OCI-LY7 (cell line): ENCODE results near the gene FANCC. TPM values are rescaled to one million over a fixed set of nuclear protein-coding genes. Genes with fewer than 3 reads are reported as not detected.

ENCODE experiments used
- BruUV-seq: library from RNA; stranded (reverse); fragments of 400-500 nt; replicated peaks from 2 replicates; lab custom pipeline; 2021; lab: Mats Ljungman, UMichigan
- CTCF ChIA-PET: fragments of 300-600 bp; sonication (Branson Sonifier 250); formaldehyde crosslinking; loops from one replicate; lab custom pipeline; 2022; ENCODE audit warnings: antibody characterized with exemption; ENCODE audit not compliant: unreplicated experiment; lab: Charles Lee
- POLR2A ChIA-PET: fragments of 300-600 bp; sonication (Branson Sonifier 250); formaldehyde crosslinking; loops from one replicate; lab custom pipeline; 2022; ENCODE audit warnings: antibody characterized with exemption; lab: Charles Lee
- DNase-seq: peaks from one replicate; pipeline ENCODE4 v3.0.0-alpha.2; 2015; ENCODE audit warnings: low spot score
- H2AFZ ChIP-seq: fragments of 200-600 bp; sonication (generic), shearing (Covaris generic); 2 replicates; pipeline ENCODE4 v1.6.1; 2014; ENCODE audit warnings: mild to moderate bottlenecking, antibody characterized with exemption, low read length, moderate library complexity
- H3K27ac ChIP-seq: fragments of 200-600 bp; sonication (generic); 2 replicates; pipeline ENCODE4 v1.5.1; 2014; ENCODE audit warnings: mixed run types, low read depth, mild to moderate bottlenecking, moderate library complexity, low read length, inconsistent platforms; ENCODE audit not compliant: poor library complexity, severe bottlenecking
- H3K36me3 ChIP-seq: fragments of 200-600 bp; sonication (generic); 2 replicates; pipeline ENCODE4 v1.6.1; 2014; ENCODE audit warnings: mild to moderate bottlenecking, antibody characterized with exemption, low read length, moderate library complexity, mixed read lengths; ENCODE audit not compliant: insufficient read depth
- H3K4me1 ChIP-seq: fragments of 200-600 bp; sonication (generic); 2 replicates; pipeline ENCODE4 v1.5.1; 2014; ENCODE audit warnings: mild to moderate bottlenecking, low read length; ENCODE audit not compliant: insufficient read depth, poor library complexity, severe bottlenecking
- H3K4me2 ChIP-seq: fragments of 200-600 bp; sonication (generic); 2 replicates; pipeline ENCODE4 v1.6.1; 2014; ENCODE audit warnings: mild to moderate bottlenecking, low read length
- H3K4me3 ChIP-seq: fragments of 200-600 bp; sonication (generic); 2 replicates; pipeline ENCODE4 v1.5.1; 2014; ENCODE audit warnings: mild to moderate bottlenecking, low read depth, low read length; ENCODE audit not compliant: poor library complexity, severe bottlenecking
- H3K79me2 ChIP-seq: fragments of 200-600 bp; sonication (generic); 2 replicates; pipeline ENCODE4 v1.6.1; 2016; ENCODE audit warnings: low read depth, mild to moderate bottlenecking, low read length, moderate library complexity, mixed read lengths; ENCODE audit not compliant: insufficient read depth
- H3K9me2 ChIP-seq: fragments of 200-600 bp; sonication (generic); 2 replicates; pipeline ENCODE4 v1.6.1; 2016; ENCODE audit warnings: mild to moderate bottlenecking, low read length, mixed read lengths; ENCODE audit not compliant: insufficient read depth
- H3K9me3 ChIP-seq: fragments of 200-600 bp; sonication (generic); 2 replicates; pipeline ENCODE4 v1.6.1; 2014; ENCODE audit warnings: mild to moderate bottlenecking, mixed run types, low read length, mixed read lengths
- H4K20me1 ChIP-seq: fragments of 200-600 bp; sonication (generic); 2 replicates; pipeline ENCODE4 v1.6.1; 2014; ENCODE audit warnings: mild to moderate bottlenecking, antibody characterized with exemption, low read length, moderate library complexity, mixed read lengths; ENCODE audit not compliant: insufficient read depth
- EZH2phosphoT487 ChIP-seq: fragments of 200-600 bp; sonication (generic); IDR thresholded peaks from 2 replicates; pipeline ENCODE4 v1.6.1; 2018; ENCODE audit warnings: low read depth, borderline replicate concordance, mild to moderate bottlenecking, mixed run types, antibody characterized with exemption, low read length, moderate library complexity, mixed read lengths
- intact Hi-C: fragments of 100-400 bp; cut with micrococcal nuclease; formaldehyde crosslinking; loops from one replicate; pipeline ENCODE4 v1.10.0; 2022; ENCODE audit not compliant: unreplicated experiment
- total RNA-seq, 2 experiments: library from RNA; depleted of rRNA in 1 of 2; stranded (reverse); fragments of >200 nt in 1 of 2; shearing (Covaris generic) in 1 of 2; gene quantifications; 2 replicates each; pipeline ENCODE4 v1.2.3, GENCODE V29; 2014 to 2022
- TF ChIP-seq, protein P1 (sequence below): fragments of 200-600 bp; sonication (generic); conservative IDR thresholded peaks from 2 replicates; pipeline ENCODE4 v1.5.1; 2014; ENCODE audit warnings: mild to moderate bottlenecking, antibody characterized with exemption, low read length, moderate library complexity, mixed read lengths

The FANCC gene
- total RNA-seq, 2 experiments from 2014 or later: 13.9 to 28.7 TPM

DNA sequence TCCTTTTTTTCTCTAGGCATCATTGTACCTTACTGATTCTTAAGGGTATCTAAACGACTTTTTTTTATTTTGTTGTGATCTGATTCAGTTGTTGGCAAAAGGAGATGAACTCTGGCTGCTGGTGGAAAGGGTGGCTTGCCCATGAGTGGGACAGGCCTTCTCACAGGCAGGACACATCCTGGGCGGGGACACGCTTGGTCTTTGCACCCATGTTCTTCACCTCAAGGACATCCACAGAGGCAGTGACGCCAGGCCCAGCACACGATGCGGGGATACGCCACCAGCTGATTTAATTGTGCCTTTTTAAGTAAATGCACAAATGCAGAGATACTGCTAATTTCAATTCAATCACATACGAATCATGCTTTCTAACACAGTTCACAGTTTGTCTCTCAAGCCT, 208.1 kb downstream of the FANCC start:
- Histone ChIP-seq H3K9me2 (no peaks in the 10 kb centered on the region), H3K36me3 (peaks cover 5% of the 10 kb centered on the region), H3K4me3 (no peak overlapping the region), H3K4me2 (no peak overlapping the region), H4K20me1 (no peaks in the 10 kb centered on the region), H3K79me2 (no peaks in the 10 kb centered on the region), H3K9me3 (no peaks in the 10 kb centered on the region), H2AFZ (no peak overlapping the region), H3K4me1 (no peaks in the 10 kb centered on the region), H3K27ac (no peak overlapping the region)
- intact Hi-C loops: no loop called here
- BruUV-seq: no TSS peak
- ChIA-PET POLR2A (no interaction called here), CTCF (no interaction called here)
- DNase-seq: no peak
- TF ChIP-seq EZH2phosphoT487: no peak
- TF ChIP-seq, protein P1, sequence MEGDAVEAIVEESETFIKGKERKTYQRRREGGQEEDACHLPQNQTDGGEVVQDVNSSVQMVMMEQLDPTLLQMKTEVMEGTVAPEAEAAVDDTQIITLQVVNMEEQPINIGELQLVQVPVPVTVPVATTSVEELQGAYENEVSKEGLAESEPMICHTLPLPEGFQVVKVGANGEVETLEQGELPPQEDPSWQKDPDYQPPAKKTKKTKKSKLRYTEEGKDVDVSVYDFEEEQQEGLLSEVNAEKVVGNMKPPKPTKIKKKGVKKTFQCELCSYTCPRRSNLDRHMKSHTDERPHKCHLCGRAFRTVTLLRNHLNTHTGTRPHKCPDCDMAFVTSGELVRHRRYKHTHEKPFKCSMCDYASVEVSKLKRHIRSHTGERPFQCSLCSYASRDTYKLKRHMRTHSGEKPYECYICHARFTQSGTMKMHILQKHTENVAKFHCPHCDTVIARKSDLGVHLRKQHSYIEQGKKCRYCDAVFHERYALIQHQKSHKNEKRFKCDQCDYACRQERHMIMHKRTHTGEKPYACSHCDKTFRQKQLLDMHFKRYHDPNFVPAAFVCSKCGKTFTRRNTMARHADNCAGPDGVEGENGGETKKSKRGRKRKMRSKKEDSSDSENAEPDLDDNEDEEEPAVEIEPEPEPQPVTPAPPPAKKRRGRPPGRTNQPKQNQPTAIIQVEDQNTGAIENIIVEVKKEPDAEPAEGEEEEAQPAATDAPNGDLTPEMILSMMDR: no peak

DNA sequence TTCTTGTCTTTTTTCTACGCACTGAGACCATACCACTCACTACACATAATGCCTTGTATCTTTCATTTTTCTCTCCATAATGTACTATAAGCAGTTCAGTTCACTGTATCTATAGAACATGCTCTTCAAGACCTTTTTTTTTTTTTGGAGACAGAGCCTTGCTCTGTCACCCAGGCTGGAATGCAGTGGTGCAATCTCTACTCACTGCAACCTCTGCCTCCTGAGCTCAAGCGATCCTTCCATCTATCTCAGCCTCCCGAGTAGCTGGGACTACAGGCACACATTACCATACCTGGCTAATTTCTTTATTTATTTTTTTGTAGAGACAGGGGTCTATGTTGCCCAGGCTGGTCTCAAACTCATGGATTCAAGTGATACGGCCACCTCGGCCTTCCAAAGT, 208.7 kb downstream of the FANCC start:
- H3K9me3 ChIP-seq: no peaks in the 10 kb centered on the region
- no peak for DNase-seq
- H3K4me1 ChIP-seq: no peaks in the 10 kb centered on the region
- TF ChIP-seq, protein P1: no peak
- TF ChIP-seq EZH2phosphoT487: no peak
- H3K4me2 ChIP-seq: no peak overlapping the region
- no peaks in the 10 kb centered on the region for H3K79me2 ChIP-seq
- POLR2A ChIA-PET: no interaction called here
- no TSS peak for BruUV-seq
- intact Hi-C loops: no loop called here
- no peaks in the 10 kb centered on the region for H4K20me1 ChIP-seq
- no peaks in the 10 kb centered on the region for H3K9me2 ChIP-seq
- H2AFZ ChIP-seq: no peak overlapping the region
- no peak overlapping the region for H3K27ac ChIP-seq
- H3K36me3 ChIP-seq: peaks cover 5% of the 10 kb centered on the region
- H3K4me3 ChIP-seq: no peak overlapping the region
- CTCF ChIA-PET: no interaction called here

DNA sequence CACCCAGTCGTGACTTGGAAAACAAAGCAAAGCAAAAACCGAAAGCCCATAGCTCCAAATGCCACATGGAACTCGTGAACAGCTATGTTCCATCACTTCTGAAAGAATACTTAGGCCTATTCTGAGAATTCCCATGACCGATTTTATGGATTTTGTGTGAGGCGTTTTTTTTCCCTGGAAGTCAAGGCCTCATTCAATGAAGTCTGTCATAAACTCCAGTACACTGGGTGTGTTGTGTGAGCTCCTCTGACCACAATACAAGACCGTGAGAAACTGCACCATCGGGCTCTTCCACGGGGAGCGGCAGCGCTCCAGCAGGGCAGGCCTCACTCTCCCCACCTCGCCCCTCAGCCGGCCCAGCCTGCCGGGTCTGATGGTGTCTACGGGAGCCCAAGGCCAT, 209.5 kb downstream of the FANCC start:
- ChIA-PET CTCF (no interaction called here), POLR2A (no interaction called here)
- Histone ChIP-seq H3K79me2 (no peaks in the 10 kb centered on the region), H4K20me1 (no peaks in the 10 kb centered on the region), H3K4me3 (no peak overlapping the region), H3K9me2 (no peaks in the 10 kb centered on the region), H3K27ac (no peak overlapping the region), H3K4me1 (no peaks in the 10 kb centered on the region), H2AFZ (no peak overlapping the region), H3K9me3 (no peaks in the 10 kb centered on the region), H3K4me2 (no peak overlapping the region), H3K36me3 (peaks cover 5% of the 10 kb centered on the region)
- no peak for TF ChIP-seq EZH2phosphoT487
- TF ChIP-seq, protein P1: no peak
- intact Hi-C loops: no loop called here
- no TSS peak for BruUV-seq
- DNase-seq: no peak
